NCI-H2171 treated with DMSO at 0.1 percent for 48 hours (cell line): ENCODE results near the gene TCF7L1.
"Not testable (repeated sequence)": the region's sequence is repeated elsewhere in the genome, so short reads cannot be mapped to it uniquely, and the experiment has no call there.

ENCODE experiments used
- DNase-seq: peaks from one replicate; lab custom pipeline; 2025; lab: John Stamatoyannopoulos, UW

The TCF7L1 gene

GRCh38 chr2:85133751-85134254 is 611 bp downstream of the TCF7L1 start:
- no peak for DNase-seq

GRCh38 chr2:85134255-85134895 is 1.2 kb downstream of the TCF7L1 start:
- DNase-seq = no peak

- DNase-seq = no peak
Measured at GRCh38 chr2:85134896-85135659, 1.9 kb downstream of the TCF7L1 start.

GRCh38 chr2:85135660-85135914 is 2.4 kb downstream of the TCF7L1 start:
- DNase-seq = no peak

GRCh38 chr2:85137156-85137555 is 4.0 kb downstream of the TCF7L1 start:
- no peak for DNase-seq

GRCh38 chr2:85143463-85144082 is 10.4 kb downstream of the TCF7L1 start:
- DNase-seq = no peak

- DNase-seq = no peak
Measured at GRCh38 chr2:85145116-85145820, 12.1 kb downstream of the TCF7L1 start.

GRCh38 chr2:85148190-85148589 is 15.0 kb downstream of the TCF7L1 start:
- no peak for DNase-seq

- DNase-seq = no peak
Measured at GRCh38 chr2:85151026-85151425, 17.8 kb downstream of the TCF7L1 start.

- DNase-seq = no peak
Measured at GRCh38 chr2:85152895-85153294, 19.7 kb downstream of the TCF7L1 start.

GRCh38 chr2:85154048-85154753 is 21.0 kb downstream of the TCF7L1 start:
- DNase-seq = no peak

GRCh38 chr2:85155082-85155481 is 21.9 kb downstream of the TCF7L1 start:
- DNase-seq = not testable (repeated sequence)

- DNase-seq = no peak
Measured at GRCh38 chr2:85156153-85156552, 23.0 kb downstream of the TCF7L1 start.

- DNase-seq = no peak
Measured at GRCh38 chr2:85156619-85157018, 23.4 kb downstream of the TCF7L1 start.

- DNase-seq = no peak
Measured at GRCh38 chr2:85157345-85157744, 24.2 kb downstream of the TCF7L1 start.

- no peak for DNase-seq
Measured at GRCh38 chr2:85158559-85159273, 25.5 kb downstream of the TCF7L1 start.

GRCh38 chr2:85159589-85159988 is 26.4 kb downstream of the TCF7L1 start:
- DNase-seq = no peak

- no peak for DNase-seq
Measured at GRCh38 chr2:85160966-85161960, 28.1 kb downstream of the TCF7L1 start.

- no peak for DNase-seq
Measured at GRCh38 chr2:85162746-85163301, 29.6 kb downstream of the TCF7L1 start.

GRCh38 chr2:85163675-85164074 is 30.5 kb downstream of the TCF7L1 start:
- no peak for DNase-seq
